Activated CD4-positive, alpha-beta T cell treated with anti-CD3 and anti-CD28 coated beads, Interleukin-2, Interleukin-4, amounts not matched to agents 100 ng/mL and 50 ng/mL, durations not matched to agents 16 hours and 8 hours (primary cell): ENCODE measurements around the gene XKR3.
"Not testable (repeated sequence)": the region's sequence is repeated elsewhere in the genome, so short reads cannot be mapped to it uniquely, and the experiment has no call there.

ENCODE experiments used
- DNase-seq: peaks from one replicate; pipeline ENCODE4 v3.0.0-alpha.2; 2020; ENCODE audit warnings: low spot score

The XKR3 gene

DNA sequence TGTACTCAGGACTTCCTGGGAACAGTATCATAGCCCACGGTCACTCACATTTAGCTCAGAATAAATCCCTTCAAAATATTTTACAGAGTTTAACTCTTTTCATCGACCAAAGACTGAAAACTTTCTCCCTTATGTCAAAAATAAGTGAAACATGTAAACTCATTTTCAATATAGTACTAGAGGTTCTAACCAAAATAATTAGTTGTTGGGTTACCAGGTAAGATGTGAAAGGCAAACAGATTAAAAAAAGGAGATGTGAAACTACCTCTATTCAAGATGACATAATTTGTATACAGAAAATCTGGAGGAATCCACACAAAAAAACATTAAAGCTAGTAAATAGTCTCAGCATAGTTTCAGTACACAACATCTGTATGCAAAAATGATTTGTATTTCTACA, 20.3 kb downstream of the XKR3 start:
- DNase-seq, result no peak

DNA sequence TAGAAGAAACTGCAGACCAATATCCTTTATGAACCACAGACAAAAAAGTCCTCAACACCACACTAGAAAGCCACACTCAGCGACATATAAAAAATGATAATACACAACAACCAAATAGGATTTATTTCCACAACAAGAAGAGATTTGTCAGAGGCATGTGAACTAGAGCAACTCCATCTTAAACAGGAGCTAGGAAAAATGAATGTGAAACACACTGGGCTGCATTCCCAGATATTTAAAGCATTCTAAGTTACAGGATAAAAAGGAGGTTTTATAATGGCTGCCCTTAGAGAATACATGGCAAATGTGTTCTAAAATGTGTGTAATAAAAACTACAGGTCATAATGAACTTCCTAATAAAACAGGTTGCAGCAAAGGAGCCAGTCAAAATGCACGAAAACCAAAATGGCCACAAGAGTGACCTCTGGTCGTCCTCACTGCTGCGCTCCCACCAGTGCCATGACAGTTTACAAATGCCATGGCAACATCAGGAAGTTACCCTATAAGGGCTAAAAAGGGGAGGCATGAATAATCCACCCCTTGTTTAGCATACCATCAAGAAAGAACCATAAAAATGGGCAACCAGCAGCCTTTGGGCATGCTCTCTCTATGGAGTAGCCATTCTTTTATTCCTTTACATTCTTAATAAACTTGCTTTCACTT, 21.8 kb downstream of the XKR3 start:
- DNase-seq, result no peak

DNA sequence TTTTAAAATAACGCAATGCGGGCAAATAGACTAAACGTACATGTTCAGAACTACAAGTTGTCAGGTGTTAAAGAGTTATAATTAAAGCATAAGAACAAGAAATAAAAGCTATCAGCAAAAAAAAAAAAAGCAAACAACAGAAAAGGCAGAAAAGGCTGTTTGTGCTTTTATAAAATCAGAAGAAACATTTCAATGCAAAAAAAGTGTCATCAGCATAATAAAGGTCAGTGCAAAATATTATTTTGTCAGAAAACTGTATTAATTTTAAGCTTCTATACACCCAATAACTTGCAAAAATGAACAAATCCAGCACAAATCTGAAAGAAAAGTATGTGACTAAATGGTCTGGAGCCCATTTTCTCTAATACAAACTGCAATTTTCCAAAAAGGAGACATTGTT, 23.6 kb downstream of the XKR3 start:
- DNase-seq, result no peak

DNA sequence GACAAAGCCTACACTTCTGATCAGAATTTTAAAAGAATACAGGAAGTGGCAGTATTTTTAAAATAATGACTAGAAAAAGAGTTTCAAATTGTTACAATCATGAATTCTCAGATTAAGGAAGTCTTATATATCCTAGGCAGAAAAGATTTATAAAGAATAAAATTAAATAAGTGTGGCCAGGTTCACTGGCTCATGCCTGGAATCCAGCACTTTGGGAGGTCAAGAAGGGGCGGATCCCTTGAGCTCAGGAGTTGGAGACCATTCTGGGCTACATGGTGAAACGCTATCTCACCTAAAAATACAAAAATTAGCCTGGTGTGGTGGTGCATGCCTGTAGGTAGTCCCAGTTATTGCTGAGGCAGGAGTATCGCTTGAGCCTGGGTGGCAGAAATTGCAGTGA, 24.1 kb downstream of the XKR3 start:
- DNase-seq, result no peak

DNA sequence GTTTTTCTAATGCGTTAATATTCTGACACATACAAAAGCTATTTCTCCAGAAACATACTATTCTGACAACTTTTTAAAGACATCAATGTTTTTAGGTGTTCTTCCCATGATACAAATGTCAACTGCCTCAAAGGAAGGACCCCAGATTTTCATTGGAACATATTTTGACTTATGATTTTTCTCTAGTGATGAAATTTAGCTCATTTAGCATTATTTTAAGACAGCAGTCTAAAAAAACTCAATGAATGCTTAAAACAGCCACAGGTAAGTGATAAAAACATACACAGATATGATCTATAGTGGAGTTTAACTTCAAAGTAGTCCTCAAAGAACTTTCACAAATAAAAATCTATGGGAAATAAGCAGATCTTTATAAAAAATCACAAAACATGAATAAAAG, 24.9 kb downstream of the XKR3 start:
- no peak for DNase-seq

DNA sequence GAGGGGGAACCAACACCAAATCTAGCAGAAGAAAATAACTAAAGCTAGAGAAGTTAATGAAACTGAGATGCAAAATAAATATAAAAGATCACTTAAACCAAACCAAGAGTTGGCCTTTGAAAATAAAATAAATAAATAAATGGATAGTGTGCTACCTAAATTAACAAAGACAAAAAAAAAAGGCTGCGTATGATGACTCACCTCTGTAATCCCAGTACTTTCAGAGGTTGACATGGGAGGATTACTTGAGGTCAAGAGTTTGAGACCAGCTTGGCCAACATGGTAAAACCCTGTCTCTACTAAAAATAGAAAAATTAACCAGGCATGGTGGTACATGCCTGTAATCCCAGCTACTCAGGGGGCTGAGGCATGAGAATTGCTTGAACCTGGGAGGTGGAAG, 29.7 kb downstream of the XKR3 start:
- not testable (repeated sequence) for DNase-seq

DNA sequence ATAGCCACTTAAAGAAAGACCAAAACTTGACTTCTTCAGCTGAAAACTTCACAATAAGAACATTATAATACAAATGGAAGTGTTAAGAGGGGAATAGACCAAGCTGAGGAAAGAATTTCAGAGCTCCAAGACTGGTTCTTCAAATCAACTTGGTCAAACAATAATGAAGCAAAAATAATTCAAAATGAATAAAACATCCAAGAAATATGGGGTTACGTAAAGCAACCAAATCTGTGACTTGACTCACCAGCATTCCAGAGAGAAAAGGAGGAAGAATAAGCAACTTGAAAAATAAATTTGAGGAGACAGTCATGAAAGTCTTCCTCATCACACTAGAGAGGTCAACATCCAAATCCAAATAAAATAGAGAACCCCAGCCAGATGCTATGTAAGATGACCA, 31.4 kb downstream of the XKR3 start:
- DNase-seq, result no peak

DNA sequence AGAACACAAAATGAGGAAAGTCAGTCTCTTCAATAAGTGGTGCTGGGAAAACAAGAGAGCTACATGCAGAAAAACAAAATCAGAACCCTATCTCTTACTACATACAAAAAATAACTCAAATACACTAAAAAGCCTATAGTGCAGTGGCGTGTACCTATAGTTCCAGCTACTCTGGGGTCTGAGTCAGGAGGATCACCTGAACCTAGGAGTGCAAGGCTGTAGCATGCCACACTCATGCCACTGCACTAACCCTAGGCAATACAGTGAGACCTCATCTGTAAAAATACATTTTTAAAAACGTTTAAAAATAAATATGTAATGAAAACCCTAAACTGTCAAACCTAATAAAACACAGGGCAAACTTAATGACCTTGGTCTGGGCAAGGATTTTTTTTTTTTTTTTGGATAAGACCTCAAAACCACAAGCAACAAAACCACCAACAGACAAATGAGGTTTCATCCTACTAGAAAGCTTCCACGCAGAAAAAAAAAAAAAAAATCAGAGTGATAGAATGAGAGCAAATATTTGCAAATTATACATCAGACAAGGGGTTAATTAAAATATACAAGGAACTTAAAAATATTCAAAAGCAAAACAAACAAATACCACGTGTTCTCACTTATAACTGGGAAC, 35.2 kb downstream of the XKR3 start:
- DNase-seq, result no peak

DNA sequence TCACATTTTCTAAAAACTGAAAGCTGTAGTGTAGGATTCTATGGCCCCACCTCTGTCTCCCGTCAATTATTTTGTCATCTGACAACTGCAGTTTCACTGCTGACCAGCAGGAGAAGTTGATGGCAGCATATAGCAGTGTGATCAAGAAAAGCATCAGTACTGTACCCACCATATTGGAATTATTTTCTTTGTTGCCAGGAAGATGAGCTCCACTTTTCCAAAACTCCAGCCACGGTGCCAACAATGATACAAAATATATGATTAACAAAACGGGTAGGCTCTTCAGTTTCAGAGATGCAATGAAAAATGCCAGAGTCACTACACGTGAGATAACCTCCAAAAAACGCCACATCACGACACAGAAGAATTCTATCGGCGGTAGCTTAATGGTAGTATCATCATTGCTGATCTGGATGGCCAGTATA, 41.3 kb downstream of the XKR3 start:
- DNase-seq, result peak; percentile 11

DNA sequence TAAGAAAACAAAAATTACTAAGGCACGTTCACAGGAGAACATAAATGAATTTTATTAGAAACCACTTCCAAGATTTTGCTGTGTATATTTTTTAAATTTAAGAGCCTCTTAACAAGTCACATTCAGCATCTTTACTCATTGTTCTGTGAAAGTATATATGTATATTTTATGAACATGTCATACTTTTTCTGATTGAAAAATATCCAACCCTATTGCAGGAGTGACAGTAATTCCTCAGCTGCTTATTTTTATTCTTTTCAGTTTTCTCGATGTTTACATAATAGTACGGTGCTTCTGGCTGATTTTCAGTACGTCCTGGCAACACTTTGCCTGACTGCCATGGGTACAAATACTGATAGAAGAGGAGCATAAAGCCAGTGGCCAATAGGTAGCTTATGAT, 41.8 kb downstream of the XKR3 start:
- DNase-seq, result no peak

DNA sequence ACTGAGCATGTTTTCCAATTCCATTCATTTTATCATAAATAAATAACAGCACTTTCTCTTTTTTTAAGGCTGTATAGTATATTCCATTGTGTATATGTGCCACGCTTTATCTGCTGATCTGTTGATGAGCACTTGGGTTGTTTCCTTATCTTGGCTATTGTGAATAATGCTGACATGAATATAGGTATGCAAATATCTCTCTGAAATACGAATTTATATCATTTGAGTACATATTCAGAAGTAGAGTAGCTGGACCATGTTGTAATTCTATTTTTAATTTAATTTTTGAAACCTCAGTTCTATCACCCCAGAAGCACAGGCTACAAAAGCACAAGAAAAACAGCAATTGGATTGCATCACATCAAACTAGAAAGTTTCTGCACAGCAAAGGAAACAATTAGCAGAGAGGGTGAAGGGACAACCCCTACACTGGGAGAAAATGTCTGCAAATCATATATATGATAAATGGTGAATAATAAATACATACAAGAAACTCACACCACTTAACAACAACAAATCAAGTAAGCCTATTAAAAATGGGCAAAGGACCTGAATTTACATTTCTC, 43.4 kb downstream of the XKR3 start:
- DNase-seq, result no peak

DNA sequence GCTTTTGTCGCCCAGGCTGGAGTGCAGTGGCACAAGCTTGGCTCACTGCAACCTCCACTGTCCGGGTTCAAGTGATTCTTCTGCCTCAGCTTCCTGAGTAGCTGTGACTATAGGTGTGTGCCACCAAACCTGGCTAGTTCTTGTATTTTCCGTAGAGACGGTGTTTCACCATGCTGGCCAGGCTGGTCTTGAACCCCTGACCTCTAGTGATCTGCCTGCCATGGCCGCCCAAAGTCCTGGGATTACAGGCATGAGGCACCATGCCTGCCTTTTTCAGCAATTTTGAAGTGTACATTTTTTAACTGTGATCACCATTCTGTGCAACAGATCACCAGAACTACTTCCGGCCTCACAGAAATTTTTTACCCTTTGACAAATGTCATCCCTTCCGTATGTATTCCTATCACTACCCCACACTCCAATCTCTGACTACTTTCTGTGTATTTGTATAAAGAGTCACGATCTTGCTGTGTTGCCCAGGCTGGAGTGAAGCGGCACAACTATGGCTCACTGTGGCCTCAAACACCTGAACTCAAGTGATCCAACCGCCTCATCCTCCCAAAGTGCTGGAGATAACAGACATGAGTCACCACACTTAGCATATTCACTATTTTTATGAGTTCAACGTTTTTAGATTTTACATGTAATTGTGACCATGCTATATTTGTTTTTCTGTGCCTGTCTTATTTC, 44.0 kb downstream of the XKR3 start:
- DNase-seq, result no peak

DNA sequence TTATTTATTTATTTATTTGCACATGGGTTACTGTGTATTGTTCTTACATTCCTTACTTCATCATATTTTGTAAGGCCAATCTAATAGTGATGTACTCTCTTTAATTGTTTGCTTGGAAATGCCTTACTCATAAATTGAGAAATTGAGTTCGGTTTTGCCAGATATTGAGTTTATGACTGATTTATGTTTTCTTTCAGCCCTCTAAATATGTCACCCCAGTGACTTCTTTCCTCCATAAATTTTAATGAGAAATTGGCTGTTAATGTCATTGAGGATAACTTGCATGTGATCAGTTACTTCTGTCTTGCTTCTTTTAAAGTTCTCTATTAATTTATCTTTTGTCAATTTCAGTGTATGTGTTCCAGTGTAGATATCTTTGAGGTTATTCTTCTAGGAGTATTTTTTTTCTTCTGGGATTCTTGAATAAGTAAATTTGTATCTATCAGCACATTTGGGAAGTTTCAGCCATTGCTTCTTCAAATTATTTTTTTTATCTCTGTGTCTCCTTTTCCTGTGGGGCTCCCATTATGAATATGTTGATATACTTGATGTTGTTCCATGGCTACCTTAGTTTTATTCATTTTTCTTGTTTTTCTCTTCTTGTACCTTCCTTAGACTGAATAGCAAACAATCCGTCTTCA, 47.8 kb downstream of the XKR3 start:
- DNase-seq, result no peak

DNA sequence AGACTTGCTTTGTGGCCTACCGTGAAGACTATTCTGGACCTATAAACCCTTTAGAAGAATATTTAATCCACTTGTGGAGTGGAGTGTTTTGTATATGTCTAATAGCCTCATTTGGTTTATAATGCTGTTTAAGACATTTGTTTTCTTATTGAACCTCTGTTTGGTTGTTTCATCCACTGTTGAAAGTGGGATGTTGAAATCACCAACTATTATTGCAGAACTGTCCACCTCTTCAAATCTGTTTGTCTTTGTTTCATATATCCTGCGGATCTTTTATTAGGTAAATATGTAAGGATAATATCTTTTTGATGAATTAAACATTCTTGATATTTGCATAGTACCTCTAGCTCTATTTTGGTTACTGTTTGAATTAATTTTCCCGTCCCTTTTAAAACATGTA, 49.1 kb downstream of the XKR3 start:
- DNase-seq, result no peak

DNA sequence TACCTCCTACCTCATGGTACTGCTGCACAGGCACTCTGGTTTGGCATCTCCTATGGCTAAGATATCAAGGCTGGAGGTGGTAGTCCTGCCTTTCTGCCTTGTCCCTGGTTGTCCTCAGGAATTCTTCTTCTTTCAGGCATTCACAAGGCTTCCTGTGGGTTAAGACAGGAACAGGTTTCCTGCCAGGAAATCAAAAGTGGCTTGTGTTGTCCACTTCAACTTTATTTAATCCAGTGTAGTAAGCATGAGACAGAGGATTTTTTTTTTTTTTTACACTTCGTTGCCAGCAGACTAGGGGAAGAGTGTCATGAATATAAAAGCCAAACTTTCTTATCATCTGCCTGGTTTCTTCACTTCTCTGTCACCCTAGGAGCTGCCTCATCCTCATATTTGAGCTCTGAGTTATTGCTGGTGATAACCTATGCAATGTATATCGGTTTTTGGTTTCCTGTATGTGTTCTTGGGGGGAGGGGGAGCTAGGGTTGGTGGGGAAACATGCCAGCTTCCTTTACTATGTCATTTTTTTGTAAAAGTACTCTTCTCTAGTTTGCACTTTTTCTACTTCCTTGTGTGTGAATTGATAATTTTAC, 50.2 kb downstream of the XKR3 start:
- DNase-seq, result no peak

DNA sequence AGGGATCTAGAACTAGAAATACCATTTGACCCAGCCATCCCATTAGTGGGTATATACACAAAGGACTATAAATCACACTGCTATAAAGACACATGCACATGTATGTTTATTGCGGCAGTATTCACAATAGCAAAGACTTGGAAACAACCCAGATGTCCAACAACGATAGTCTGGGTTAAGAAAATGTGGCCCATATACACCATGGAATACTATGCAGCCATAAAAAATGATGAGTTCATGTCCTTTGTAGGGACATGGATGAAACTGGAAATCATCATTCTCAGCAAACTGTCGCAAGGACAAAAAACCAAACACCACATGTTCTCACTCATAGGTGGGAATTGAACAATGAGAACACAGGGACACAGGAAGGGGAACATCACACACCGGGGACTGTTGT, 53.6 kb downstream of the XKR3 start:
- not testable (repeated sequence) for DNase-seq

DNA sequence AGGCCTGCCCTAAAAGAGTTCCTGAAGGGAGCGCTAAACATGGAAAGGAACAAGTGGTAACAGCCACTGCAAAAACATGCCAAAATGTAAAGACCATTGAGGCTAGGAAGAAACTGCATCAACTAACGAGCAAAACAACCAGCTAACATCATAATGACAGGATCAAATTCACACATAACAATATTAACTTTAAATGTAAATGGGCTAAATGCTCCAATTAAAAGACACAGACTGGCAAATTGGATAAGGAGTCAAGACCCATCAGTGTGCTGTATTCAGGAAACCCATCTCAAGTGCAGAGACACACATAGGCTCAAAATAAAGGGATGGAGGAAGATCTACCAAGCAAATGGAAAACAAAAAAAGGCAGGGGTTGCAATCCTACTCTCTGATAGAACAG, 57.3 kb downstream of the XKR3 start:
- DNase-seq, result not testable (repeated sequence)

DNA sequence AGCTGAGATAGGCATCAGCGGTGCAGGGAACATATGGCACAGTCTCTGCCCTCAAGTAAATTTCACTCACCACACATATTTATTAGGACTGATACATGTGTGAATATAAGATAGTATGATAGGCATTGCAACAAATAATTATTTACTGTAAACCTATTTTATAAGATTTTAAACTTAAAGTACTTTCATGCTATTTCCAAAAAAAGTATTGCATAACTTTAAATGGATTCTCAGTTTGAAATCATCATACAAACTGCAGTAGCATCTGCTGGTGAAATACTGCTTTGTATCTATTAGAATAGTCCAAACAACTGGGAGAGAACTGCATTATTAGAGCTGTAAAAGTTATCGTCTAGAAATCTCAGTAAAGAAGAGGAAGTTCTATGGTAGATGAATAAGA, 63.0 kb downstream of the XKR3 start:
- not testable (repeated sequence) for DNase-seq

DNA sequence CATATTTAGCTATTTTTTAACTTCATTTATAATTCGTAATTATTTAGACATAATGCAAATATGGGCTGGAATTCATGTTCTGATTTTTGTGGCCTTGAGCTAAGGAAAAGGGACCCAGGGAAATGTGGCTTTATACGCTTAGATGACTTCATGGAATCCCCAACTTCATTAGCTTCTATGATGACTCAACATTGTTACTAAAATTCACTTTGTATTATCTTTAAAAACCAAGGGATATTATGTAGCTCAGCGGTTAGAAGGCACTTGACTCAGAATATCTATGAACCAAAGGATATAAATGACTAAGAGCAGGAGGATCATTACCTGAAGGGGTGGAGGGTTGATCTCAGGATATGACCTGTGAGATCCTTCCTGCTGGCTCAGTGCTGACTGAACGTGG, 64.8 kb downstream of the XKR3 start:
- not testable (repeated sequence) for DNase-seq

DNA sequence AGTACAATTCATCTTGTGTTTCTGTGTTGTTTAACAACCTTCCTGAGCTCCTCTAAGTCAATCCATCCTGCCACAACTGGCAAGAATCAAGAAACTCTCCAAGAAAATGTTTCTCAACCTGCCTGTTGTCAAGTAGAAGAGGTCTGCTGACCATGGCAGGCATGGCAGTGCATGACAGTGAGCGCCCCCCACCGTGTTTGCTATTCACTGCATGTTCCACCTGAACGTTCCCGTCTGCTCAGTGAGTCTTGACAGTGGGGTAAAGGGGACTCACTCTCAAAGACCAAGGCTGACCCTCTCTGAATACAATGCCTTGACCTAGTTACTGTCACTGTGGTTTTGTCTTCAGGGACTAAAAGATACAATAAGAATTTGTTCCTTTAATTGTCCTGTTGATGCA, 75.9 kb downstream of the XKR3 start:
- not testable (repeated sequence) for DNase-seq

DNA sequence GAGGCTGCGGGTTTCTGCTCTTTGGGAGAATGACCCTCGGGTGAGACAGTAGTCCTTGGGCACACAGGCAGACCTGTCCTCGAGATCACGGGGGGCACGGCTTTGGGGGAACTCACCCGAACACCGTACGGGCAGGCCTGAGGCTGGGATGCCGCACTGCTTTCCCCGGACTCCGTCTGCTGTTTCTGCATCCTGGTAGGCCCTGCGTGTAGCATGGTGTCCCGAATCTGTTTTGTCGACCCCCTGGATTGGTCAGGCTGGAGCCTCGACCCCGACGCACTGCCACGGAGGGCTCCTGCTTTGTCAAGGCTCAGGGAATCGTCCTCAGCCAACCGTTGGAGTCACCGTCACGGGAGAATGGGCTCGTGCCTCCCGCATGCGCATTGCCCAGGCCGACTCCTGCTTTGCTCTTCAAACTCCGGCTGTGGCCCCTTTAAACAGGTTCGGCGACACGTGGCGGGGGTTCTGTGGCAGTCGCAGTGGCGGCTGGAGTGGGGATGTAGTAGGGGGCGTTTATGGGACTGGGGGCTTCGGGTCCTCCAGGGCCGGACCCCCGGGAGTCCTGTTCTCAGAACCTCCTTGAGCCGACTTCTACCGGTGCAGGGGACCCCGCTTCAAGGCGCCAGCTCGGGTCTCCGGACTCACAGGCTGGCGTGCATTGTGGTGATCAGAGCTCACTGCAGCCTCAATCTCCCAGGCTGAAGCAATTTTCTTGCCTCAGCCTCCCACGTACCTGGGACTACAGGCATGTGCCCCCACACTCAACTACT, 76.9 kb downstream of the XKR3 start:
- not testable (repeated sequence) for DNase-seq
